RKO (cell line): ENCODE data around the gene ANKRD11.

Experiments used
- DNase-seq: peaks from one replicate; pipeline ENCODE4 v3.0.0-alpha.2; 2016; ENCODE audit warnings: low spot score

The ANKRD11 gene

GRCh38 chr16:89381788-89382187, 108.6 kb downstream of the ANKRD11 start:
- no peak for DNase-seq

DNA sequence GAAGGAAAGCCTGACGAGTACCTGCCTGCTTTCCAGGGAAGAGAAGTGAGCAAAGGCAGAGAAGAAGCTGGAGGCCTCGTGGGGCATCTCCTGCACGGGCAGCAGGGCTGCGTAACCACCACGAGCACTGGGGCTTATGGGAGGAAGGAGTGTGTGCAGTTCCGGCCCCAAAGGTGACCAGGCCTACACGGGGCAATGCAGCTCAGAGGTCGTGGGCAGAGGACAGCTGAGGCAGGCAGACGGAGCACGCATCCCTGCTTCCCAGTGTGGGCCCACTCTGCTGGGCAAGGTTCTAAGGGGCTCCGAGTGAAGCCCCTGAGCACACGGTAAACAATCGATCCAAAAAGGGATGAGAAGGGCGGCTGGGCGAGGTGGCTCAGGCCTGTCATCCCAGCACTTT, 109.7 kb downstream of the ANKRD11 start:
- no peak for DNase-seq

- DNase-seq = no peak
Observed at GRCh38 chr16:89378947-89379771, 111.2 kb downstream of the ANKRD11 start.

- DNase-seq = no peak
Observed at GRCh38 chr16:89377453-89377848, 112.9 kb downstream of the ANKRD11 start.

DNA sequence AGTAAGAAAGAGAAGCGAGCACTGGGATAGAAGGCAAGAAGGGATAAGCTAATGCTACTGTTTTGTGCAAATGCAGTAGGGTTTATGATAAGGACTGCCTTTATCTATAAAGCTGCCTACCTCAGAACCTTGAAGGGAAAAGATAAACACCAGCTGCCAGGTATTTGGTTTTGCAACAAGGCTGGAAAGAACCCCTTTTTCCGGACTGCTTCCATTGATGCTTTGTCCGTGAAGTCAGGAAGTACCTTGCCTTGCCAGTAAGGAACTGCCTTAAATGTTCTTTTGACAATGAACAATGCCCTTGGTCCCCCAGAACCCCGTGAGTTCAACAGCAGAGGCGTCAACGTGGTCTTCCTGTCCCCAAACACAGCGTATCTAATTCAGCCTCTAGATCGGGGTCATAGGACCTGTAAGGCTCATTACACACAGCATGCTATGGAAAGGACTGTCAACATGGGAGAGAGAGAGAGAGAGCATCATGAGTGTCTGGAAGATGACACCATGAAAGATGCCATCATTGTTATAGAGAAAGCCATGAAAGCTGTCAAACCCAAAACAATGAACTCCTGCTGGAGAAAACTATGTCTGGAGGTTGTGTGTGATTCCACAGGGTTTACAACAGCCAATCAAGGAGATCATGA, 113.4 kb downstream of the ANKRD11 start:
- no peak for DNase-seq

DNA sequence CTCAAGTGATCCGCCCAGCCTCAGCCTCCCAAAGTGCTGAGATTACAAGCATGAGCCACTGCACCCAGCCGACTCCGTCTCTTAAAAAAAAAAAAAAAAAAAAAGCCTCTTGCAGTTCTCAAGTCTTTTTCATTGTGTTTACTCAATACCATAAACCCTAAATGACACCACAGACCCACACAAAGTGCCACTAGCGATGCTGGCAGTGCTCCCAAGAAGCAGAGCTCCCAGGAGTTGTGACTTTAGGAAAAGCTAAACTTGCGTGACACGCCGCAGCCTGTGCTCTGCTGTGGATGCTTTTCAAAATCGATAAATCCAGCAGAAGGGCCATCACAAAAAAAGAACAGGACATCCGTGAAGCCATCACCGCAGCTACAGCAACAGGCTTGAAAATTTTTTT, 114.7 kb downstream of the ANKRD11 start:
- no peak for DNase-seq

- no peak for DNase-seq
Observed at GRCh38 chr16:89375021-89375420, 115.3 kb downstream of the ANKRD11 start.

DNA sequence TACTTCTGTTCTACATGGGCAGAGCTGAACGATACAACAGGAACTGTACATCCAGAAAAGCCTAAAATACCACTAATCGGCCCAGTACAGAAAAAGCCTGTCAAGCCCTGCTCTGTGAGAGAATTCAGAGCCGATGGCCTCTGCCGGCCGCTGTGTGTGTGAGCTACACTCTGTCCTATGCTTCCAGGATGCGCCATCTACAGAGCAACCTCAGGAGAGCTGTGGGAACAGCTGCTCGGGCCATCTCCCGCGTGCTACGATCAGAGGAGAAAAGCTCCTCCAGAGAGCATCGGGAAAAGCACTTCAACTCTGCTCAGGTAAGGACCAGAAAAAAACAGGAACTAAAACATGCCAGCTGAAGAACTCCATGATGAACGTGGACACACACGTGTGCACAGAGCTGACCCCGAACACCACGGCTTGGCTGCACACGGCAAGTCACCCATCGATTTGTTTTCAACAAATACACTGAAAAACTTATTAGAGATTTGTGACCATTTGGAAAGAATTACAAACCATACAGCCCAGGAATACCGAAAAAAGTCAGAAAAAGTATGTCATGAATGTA, 115.9 kb downstream of the ANKRD11 start:
- no peak for DNase-seq

GRCh38 chr16:89373355-89374110, 116.8 kb downstream of the ANKRD11 start:
- DNase-seq = no peak

DNA sequence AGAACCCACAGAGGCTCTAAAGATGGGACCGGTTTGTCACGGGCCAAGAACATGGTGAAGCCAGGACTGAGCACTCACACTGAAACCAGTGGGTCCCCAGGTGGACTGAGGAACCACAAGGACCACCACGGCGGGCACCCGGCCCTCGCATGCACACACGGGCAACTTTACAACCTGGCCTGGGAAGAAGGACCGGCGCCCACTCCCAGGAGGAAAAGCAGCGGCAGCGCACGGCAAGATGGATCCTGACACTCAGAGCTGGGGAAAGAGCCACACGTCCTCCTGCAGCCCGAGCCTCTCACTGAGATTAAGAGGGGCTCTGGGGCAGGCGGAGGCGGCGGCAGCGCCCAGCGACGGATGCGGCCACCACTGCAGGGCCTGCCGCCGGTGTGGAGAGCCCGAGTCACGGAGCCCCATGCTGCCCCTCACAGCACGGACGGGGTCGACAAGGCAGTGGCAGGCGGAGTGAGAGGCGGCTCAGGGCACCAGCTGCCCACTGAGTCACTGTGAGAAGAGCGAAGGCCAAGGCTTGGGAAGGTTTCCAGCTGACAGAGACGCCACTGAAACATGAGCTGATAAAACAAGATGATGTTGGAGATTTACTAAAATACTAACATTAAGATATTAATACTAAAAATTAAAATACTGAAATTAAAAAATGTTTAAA, 118.3 kb downstream of the ANKRD11 start:
- no peak for DNase-seq

GRCh38 chr16:89371386-89371785, 119.0 kb downstream of the ANKRD11 start:
- DNase-seq = no peak

DNA sequence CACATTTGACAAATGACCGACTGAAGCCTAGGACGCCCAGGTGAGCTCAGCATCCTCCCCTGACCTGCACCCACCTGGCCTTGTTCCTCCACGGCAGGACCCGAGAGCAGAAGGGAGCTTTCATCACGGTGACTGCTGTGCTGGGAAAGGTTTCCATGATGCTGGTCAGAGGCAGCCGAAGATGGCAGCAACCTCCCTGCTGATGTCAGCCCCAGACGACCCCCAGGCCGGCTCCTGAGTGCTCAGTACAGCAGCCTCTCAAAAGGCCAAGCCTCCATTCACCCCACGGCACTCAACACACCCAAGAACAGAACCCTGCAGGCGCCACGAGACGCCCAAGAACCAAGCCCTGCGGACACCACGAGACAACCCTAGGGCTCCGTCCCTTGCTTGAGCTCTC, 119.8 kb downstream of the ANKRD11 start:
- DNase-seq = no peak

DNA sequence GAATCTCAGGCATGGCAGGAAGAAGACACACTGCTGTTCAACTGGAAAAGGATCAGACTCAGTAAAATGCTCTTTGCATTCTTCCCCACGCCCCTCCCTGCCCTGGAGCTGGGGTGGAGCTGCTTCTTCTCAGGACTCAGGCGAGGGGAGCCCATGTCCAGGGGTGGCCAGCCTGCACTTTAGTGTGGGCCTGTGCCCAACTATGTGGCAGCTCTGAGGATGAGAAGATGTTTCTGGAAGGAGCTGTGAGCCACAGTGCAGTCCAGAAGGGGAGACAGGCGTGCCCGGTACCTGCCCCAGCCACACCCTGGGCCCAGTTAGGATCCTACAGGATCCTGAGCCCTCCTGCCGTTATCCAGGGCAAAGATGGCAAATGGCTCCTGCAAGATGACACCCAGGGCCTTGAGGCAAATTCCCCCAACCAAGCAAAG, 120.3 kb downstream of the ANKRD11 start:
- no peak for DNase-seq

DNA sequence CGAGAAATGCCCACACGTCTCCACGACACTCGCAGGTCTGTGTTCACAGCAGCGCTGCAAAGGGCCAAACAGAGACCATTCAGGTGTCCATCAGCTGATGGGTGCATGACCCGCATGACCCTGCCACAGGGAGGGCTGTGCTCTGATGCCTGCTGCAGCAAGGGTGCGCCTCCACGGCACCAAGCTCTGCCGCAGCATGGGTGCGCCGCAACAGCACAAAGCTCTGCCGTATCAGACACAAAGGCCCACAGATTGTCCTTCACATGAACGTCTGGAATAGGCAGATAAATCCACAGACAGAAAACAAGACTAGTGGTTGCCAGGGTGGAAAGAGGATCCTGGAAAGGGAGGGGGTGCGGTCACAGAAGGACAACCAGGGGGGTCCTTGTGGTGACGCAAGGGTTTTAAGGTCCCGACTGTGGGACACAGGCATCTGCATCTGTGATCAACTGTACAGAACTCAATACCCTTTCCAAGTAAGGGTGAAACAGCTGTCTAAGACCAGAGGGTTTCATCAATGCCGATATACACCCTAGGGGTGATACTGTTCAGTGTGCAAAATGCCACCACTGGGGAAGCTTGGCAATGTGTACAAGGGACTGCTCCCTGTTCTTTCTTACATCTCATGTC, 121.0 kb downstream of the ANKRD11 start:
- DNase-seq = no peak

DNA sequence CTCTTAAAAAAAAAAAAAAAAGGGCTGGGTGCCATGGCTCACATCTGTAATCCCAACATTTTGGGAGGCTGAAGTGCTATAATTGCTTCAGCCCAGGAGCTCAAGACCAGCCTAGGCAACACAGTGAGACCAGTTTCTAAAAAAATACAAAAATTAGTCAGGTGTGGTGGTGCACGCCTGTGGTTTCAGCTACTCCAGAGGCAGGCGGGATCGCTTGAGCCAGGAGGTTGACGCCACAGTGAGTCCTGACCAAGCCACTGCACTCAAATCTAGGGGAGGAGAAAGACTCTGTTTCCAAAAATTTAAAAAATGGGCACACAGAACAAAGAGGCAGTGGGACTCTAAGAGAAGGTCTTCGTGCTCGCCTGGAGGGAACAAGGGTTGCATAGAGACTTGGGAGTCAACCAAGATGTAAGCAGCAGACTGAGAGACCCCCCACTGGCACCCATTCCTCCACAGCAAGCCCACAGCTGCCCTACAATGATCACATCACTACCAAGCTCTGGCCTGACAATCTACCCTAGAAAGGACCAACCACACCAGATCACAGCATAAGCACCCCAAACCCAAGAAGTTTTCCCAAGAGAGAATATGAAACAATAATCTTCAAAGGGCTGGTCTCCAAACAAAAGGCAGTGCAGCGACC, 121.6 kb downstream of the ANKRD11 start:
- DNase-seq = no peak

DNA sequence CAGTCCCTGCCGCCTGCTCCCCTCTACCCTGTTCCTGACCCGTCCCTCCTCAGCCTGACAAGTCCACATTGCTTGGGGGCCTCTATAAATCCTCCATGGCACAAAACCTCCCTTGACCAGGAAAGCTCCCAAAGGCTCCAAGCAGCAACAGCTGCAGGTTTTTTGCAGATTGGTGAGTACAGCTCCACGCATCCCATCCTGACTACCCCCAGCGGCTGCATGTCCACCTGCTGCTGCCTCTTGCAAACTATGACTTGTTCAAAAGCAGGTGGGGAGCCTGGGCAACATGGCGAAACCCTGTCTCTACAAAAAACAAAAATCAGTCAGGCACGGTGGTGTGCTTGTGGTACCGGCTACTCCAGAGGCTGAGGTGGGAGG, 122.8 kb downstream of the ANKRD11 start:
- DNase-seq = no peak

DNA sequence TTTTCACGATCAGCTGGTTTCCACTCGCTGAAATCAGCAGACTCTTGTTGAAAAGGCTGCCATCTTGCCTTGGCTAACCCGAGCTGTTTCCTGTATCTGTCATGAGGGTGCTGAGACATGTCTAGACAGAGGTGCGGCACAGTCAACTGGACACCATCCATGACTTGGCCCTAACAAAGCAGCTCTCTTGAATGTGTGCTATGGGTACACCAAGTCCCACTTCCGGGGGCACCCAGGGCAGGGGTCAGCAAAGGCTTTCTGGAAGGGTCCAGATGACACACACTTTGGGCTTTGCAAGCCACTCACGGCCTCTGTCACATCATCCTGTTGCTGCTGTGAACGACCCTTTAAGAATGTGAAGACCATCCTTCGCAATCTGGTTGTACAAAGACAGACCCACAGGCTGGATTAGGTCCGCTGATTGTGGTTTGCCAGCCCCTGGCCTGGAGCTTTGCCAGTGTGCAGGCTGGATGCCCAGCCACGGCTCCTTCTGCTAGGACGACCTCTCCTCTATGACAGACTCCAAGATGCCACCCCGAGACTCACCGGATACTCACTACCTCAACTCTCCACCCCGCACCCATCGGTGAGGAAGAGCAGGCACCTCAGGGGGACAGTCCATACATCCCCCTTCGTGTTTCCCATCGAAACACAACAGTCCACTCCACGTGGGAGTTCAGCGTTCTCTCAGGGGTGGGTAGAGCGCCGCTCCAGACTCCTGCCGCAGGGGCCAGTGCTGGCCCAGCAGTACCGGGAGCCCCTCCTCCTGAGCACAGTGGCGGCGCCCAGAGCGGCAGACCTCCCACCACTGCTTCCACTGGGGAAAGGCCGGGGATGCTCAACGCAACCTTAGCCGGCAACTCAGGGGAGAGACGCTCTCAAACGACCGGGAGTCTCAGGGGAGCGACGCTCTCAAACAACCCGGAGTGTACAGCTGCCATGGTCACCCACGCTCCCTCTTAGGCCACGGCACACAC, 123.5 kb downstream of the ANKRD11 start:
- no peak for DNase-seq

- no peak for DNase-seq
Observed at GRCh38 chr16:89365996-89366395, 124.4 kb downstream of the ANKRD11 start.

GRCh38 chr16:89365044-89365467, 125.3 kb downstream of the ANKRD11 start:
- DNase-seq = no peak

- no peak for DNase-seq
Observed at GRCh38 chr16:89364606-89365005, 125.8 kb downstream of the ANKRD11 start.
